ENCODE data around the gene PSMB7.

PSMB7 gene

DNA sequence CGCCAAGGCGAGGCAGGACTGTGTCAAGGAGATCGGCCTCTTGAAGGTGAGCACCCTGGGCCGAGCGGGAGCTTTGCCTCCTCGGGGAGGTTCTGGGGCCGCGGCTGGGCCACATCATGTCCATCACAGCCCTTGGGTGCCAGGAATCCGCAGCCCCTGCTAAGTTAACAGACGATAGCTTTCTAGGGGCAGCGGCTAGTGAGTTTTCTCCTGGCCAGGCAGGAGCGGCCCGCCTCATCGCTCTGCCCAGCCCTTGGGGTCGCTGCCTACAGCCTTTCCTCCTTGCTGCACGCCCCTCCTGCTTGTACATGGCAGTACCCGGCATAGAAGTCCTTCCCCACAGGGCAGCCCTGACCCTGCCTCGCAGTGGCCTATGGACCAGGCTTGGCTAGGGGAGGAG, 101.3 kb downstream of the PSMB7 start:
- H3K4me1 ChIP-seq, result no peaks in the 10 kb centered on the region
- H3K9me3 ChIP-seq, result no peaks in the 10 kb centered on the region
- no peak overlapping the region for H3K4me3 ChIP-seq (ENCODE audit: low read depth, low read length)
- DNase-seq, result no peak
- H3K36me3 ChIP-seq, result no peaks in the 10 kb centered on the region
- TF ChIP-seq CTCF (IDR thresholded peaks at IDR 0.05; ENCODE audit: low read depth, low read length), result no peak
- H3K27me3 ChIP-seq, result no peaks in the 10 kb centered on the region

- no peaks in the 10 kb centered on the region for H3K4me1 ChIP-seq
- no peaks in the 10 kb centered on the region for H3K27me3 ChIP-seq
- no peak overlapping the region for H3K4me3 ChIP-seq (ENCODE audit: low read depth, low read length)
- no peaks in the 10 kb centered on the region for H3K9me3 ChIP-seq
- peak; percentile 49 for TF ChIP-seq CTCF (IDR thresholded peaks at IDR 0.05; ENCODE audit: low read depth, low read length)
- peak; percentile 31 for DNase-seq
- no peaks in the 10 kb centered on the region for H3K36me3 ChIP-seq
Observed at GRCh38 chr9:124312290-124313265, 102.7 kb downstream of the PSMB7 start.

- Histone ChIP-seq H3K9me3 (no peaks in the 10 kb centered on the region), H3K4me3 (ENCODE audit: low read depth, low read length) (no peak overlapping the region), H3K4me1 (no peaks in the 10 kb centered on the region), H3K36me3 (no peaks in the 10 kb centered on the region), H3K27me3 (no peaks in the 10 kb centered on the region)
- TF ChIP-seq CTCF (IDR thresholded peaks at IDR 0.05; ENCODE audit: low read depth, low read length), result no peak
- no peak for DNase-seq
Observed at GRCh38 chr9:124311283-124311682, 104.0 kb downstream of the PSMB7 start.

- no peaks in the 10 kb centered on the region for H3K9me3 ChIP-seq
- H3K4me1 ChIP-seq, result no peaks in the 10 kb centered on the region
- no peak for TF ChIP-seq CTCF (IDR thresholded peaks at IDR 0.05; ENCODE audit: low read depth, low read length)
- H3K27me3 ChIP-seq, result no peaks in the 10 kb centered on the region
- H3K36me3 ChIP-seq, result no peaks in the 10 kb centered on the region
- no peak for DNase-seq
- H3K4me3 ChIP-seq (ENCODE audit: low read depth, low read length), result no peak overlapping the region
Observed at GRCh38 chr9:124309667-124310084, 105.6 kb downstream of the PSMB7 start.

DNA sequence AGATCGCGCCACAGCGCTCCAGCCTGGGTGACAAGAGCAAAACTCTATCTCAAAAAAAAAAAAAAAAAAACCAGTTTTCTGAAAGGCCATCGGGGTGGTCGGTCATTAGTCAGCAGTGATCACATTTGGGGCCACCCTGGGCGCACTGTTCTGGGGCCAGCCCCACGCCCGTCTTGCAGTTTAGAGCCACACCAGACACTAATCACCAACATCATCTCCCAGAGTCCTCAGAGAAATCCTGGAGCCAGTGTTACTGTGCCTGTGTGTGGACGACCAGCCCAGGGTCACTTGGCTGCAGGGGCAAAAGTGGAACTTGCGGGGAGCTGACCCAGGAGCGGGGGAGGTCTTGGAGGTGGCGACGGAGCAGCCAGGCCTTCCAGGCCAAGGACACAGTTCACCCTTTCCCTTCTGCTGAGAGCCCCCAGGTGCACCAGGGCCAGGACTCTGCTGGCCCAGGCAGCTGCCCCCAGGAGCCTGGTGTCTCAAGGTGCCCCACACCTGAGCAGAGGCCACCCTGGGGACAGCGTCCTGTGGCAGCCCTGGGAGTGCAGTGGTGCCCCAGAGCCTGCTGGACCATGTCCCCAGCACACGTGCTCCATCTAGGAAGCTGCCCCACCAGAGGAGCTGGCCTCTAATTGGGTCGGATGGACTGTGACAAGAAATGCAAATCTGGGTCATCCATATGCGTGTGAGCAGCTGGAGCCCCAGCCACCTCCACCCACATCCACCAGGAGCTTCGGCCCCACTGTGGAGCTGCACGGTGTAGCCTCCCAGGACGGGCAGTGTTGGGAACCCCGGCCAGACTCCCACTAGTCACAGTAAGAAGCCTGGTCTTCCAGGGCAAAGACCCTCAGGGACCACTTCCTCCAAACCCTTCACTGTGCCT, 106.4 kb downstream of the PSMB7 start:
- no peak for DNase-seq
- H3K36me3 ChIP-seq, result no peaks in the 10 kb centered on the region

More for the DNA sequence above, 106.4 kb downstream of the PSMB7 start:
- no peaks in the 10 kb centered on the region for H3K4me1 ChIP-seq
- no peak overlapping the region for H3K4me3 ChIP-seq (ENCODE audit: low read depth, low read length)
- TF ChIP-seq CTCF (IDR thresholded peaks at IDR 0.05; ENCODE audit: low read depth, low read length), result no peak
- no peaks in the 10 kb centered on the region for H3K27me3 ChIP-seq
- no peaks in the 10 kb centered on the region for H3K9me3 ChIP-seq

All from BE2C (cell line).